Endodermal cell (in vitro differentiated cells): ENCODE results near the gene CTNS. TPM values are rescaled to one million over a fixed set of nuclear protein-coding genes. Genes with fewer than 3 reads are reported as not detected.

ENCODE experiments used
- DNase-seq: peaks from one replicate; pipeline ENCODE4 v3.0.0-alpha.2; 2017
- H3K27ac ChIP-seq: 2 replicates; pipeline ENCODE4 v1.5.1; 2013; ENCODE audit warnings: mild to moderate bottlenecking, low read depth, low read length, moderate library complexity
- H3K27me3 ChIP-seq: 2 replicates; pipeline ENCODE4 v1.6.1; 2013; ENCODE audit warnings: mild to moderate bottlenecking, low read length, moderate library complexity; ENCODE audit not compliant: insufficient read depth, control insufficient read depth, poor library complexity, severe bottlenecking
- H3K36me3 ChIP-seq: 2 replicates; pipeline ENCODE4 v1.7.0; 2013; ENCODE audit warnings: mild to moderate bottlenecking, low read length, moderate library complexity; ENCODE audit not compliant: control insufficient read depth, insufficient read depth
- H3K4me1 ChIP-seq: one replicate; pipeline ENCODE4 v1.7.0; 2013; ENCODE audit warnings: low read length; ENCODE audit not compliant: control insufficient read depth, insufficient read depth
- H3K4me3 ChIP-seq: 2 replicates; pipeline ENCODE4 v1.5.1; 2013; ENCODE audit warnings: mild to moderate bottlenecking, low read length, moderate library complexity
- H3K9ac ChIP-seq: 2 replicates; pipeline ENCODE4 v1.6.1; 2013; ENCODE audit warnings: mild to moderate bottlenecking, low read length, moderate library complexity; ENCODE audit not compliant: poor library complexity, severe bottlenecking; ENCODE audit errors: extremely low read depth
- H3K9me3 ChIP-seq: 2 replicates; pipeline ENCODE4 v1.6.1; 2013; ENCODE audit warnings: mild to moderate bottlenecking, low read length, moderate library complexity; ENCODE audit not compliant: control insufficient read depth
- H3K27ac Mint-ChIP-seq: 2 replicates; pipeline ENCODE4 v1.8.0; 2020; ENCODE audit warnings: mixed read lengths
- H3K27me3 Mint-ChIP-seq: 2 replicates; pipeline ENCODE4 v1.8.0; 2021; ENCODE audit warnings: mild to moderate bottlenecking, mixed read lengths; ENCODE audit not compliant: insufficient read depth
- H3K36me3 Mint-ChIP-seq: 2 replicates; pipeline ENCODE4 v1.8.0; 2020; ENCODE audit warnings: low read depth, mixed read lengths
- H3K4me1 Mint-ChIP-seq: 2 replicates; pipeline ENCODE4 v1.8.0; 2020; ENCODE audit warnings: mixed read lengths
- H3K4me3 Mint-ChIP-seq: 2 replicates; pipeline ENCODE4 v1.8.0; 2020; ENCODE audit warnings: mild to moderate bottlenecking, moderate library complexity, mixed read lengths
- H3K9me3 Mint-ChIP-seq: 2 replicates; pipeline ENCODE4 v1.8.0; 2020; ENCODE audit warnings: mild to moderate bottlenecking, mixed read lengths
- WGBS, 2 experiments: methylation state at CpG; one replicate each; pipeline versions ENCODE4 v1.1.5 to v1.1.7; 2013; ENCODE audit warnings: missing lambda C conversion rate in 2 of 2, mixed read lengths in 1 of 2; ENCODE audit not compliant: insufficient coverage in 1 of 2, insufficient read length in 1 of 2; 5-methylcytosine and 5-hydroxymethylcytosine counted together
- total RNA-seq, 2 donors: library from RNA; stranded (reverse); fragmentation: NEBNext Ultra II Directional in 1 of 2; extraction: Animal tissue kit (Norgen Biotek cat#: 25700) in 1 of 2; gene quantifications; 2 replicates in 1 of 2; 3 replicates in 1 of 2; pipeline ENCODE4 v1.2.1, GENCODE V29; 2021
- TF ChIP-seq, protein P1 (sequence below): fragments of 200-600 bp; sonication (generic); conservative IDR thresholded peaks from 2 replicates; pipeline ENCODE4 v1.5.0; 2021; ENCODE audit warnings: antibody characterized with exemption, mild to moderate bottlenecking

The CTNS gene
- total RNA-seq, 2 donors from 2014 or later, result 17.2 to 18.8 TPM

DNA sequence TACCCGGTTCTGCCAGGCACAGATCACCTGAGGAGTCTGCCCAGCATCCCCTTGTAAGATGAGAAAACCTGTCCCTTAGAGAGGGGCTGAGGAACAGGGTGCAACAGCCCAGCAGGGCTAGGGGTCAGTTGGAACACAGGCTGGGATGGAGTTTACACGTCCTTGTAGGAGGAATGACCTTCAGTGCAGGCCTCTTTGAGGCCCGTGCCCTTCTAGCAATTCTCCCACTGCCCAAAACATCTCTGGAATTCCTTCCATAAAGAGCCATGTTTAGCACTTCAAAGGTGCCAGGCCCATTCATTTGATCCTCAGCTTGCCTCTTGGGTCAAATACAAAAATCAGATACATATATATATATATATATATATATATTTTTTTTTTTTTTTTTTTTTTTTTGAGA, 4.5 kb downstream of the CTNS start:
- Mint-ChIP-seq H3K36me3 (peaks cover 40% of the 10 kb centered on the region), H3K27me3 (no peaks in the 10 kb centered on the region), H3K4me1 (peaks cover 14% of the 10 kb centered on the region), H3K27ac (peak overlapping the region; percentile 26), H3K4me3 (no peak overlapping the region), H3K9me3 (no peaks in the 10 kb centered on the region)
- H3K27me3 ChIP-seq, result no peaks in the 10 kb centered on the region
- H3K4me1 ChIP-seq, result peaks cover 9% of the 10 kb centered on the region
- H3K9me3 ChIP-seq, result no peaks in the 10 kb centered on the region
- TF ChIP-seq, protein P1, sequence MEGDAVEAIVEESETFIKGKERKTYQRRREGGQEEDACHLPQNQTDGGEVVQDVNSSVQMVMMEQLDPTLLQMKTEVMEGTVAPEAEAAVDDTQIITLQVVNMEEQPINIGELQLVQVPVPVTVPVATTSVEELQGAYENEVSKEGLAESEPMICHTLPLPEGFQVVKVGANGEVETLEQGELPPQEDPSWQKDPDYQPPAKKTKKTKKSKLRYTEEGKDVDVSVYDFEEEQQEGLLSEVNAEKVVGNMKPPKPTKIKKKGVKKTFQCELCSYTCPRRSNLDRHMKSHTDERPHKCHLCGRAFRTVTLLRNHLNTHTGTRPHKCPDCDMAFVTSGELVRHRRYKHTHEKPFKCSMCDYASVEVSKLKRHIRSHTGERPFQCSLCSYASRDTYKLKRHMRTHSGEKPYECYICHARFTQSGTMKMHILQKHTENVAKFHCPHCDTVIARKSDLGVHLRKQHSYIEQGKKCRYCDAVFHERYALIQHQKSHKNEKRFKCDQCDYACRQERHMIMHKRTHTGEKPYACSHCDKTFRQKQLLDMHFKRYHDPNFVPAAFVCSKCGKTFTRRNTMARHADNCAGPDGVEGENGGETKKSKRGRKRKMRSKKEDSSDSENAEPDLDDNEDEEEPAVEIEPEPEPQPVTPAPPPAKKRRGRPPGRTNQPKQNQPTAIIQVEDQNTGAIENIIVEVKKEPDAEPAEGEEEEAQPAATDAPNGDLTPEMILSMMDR, result no peak
- H3K4me3 ChIP-seq, result no peak overlapping the region
- 80 to 86% methylated on average over 1 to 3 of the region's 3 CpGs for WGBS, 2 experiments
- H3K27ac ChIP-seq, result no peak overlapping the region
- no peak overlapping the region for H3K9ac ChIP-seq
- peaks cover 24% of the 10 kb centered on the region for H3K36me3 ChIP-seq
- no peak for DNase-seq

DNA sequence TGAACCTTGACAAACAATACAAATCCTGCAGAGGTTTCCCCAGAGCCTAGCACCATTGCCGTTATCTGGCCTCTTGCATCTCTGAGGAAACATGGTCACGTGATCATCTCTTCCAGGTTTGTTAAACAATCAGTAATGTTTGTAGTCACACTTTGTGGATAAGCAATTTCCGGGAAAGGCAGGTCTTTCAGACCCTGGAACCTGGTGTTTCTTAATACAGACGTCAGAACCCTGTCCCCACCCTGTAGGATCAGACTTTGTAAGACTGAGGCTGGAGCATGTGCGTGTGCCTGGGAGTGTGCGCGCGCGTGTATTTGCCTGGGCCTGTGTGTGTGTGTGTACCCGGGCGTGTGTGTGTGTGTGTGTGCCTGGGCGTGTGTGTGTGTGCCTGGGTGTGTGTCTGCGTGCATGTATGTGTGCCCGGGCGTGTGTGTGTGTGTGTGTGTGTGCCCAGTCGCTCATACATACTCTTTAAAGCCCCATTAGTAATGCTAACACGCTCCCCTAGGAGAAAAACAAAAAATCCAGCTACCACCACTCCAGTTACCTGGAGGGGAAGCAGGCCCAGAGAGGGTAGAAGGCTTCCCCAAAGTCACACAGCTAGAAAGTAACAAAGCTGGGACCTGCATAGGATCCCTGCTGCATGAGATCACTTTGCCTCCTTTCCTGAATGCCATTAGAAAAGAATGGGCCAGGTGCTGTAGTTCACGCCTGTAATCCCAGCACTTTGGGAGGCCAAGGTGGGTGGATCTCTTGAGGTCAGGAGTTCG, 5.3 kb downstream of the CTNS start:
- no peaks in the 10 kb centered on the region for H3K9me3 ChIP-seq
- H3K27ac ChIP-seq, result no peak overlapping the region
- H3K36me3 Mint-ChIP-seq, result peaks cover 40% of the 10 kb centered on the region
- H3K27ac Mint-ChIP-seq, result peak overlapping the region; percentile 26
- TF ChIP-seq, protein P1, result no peak
- H3K4me3 Mint-ChIP-seq, result no peak overlapping the region
- DNase-seq, result no peak
- peaks cover 9% of the 10 kb centered on the region for H3K4me1 ChIP-seq
- no peaks in the 10 kb centered on the region for H3K9me3 Mint-ChIP-seq
- no peaks in the 10 kb centered on the region for H3K27me3 Mint-ChIP-seq
- H3K36me3 ChIP-seq, result peaks cover 24% of the 10 kb centered on the region
- 86 to 94% methylated on average over 6 to 10 of the region's 19 CpGs for WGBS, 2 experiments
- H3K9ac ChIP-seq, result no peak overlapping the region
- H3K4me1 Mint-ChIP-seq, result peaks cover 14% of the 10 kb centered on the region
- H3K27me3 ChIP-seq, result no peaks in the 10 kb centered on the region
- H3K4me3 ChIP-seq, result no peak overlapping the region

DNA sequence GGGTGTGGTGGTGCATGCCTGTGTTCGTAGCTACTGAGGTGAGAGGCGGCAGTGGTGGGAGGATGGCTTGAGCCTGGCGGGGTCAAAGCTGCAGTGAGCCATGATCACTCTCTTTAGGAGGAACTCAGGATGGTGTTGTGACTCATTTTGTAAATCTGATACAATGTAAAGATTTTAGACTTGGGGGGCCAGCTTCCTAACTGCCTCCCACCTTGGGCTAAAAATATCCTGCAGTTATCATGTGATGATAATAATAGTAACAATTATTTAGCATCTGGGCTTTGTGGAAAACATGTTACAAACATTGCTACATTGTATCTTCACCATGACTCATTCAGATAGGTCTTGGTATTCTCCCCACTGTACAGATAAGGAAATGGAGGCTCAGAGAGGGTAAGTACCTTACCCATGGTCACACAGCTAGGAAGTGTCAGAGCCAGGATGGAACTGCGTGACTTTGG, 7.4 kb downstream of the CTNS start:
- H3K9ac ChIP-seq, result no peak overlapping the region
- no peak for DNase-seq
- Mint-ChIP-seq H3K27me3 (no peaks in the 10 kb centered on the region), H3K4me1 (peaks cover 8% of the 10 kb centered on the region), H3K36me3 (peaks cover 46% of the 10 kb centered on the region), H3K4me3 (no peak overlapping the region), H3K9me3 (no peaks in the 10 kb centered on the region), H3K27ac (no peak overlapping the region)
- TF ChIP-seq, protein P1, result no peak
- 93 to 100% methylated on average over 4 of the region's 4 CpGs for WGBS, 2 experiments
- H3K27ac ChIP-seq, result no peak overlapping the region
- no peak overlapping the region for H3K4me3 ChIP-seq
- H3K36me3 ChIP-seq, result peaks cover 30% of the 10 kb centered on the region
- H3K4me1 ChIP-seq, result peaks cover 4% of the 10 kb centered on the region
- H3K9me3 ChIP-seq, result no peaks in the 10 kb centered on the region
- no peaks in the 10 kb centered on the region for H3K27me3 ChIP-seq
